ENCODE measurements around the gene AQR. TPM values are rescaled to one million over a fixed set of nuclear protein-coding genes. Genes with fewer than 3 reads are reported as not detected.

The AQR gene
- total RNA-seq, 2 experiments from 2014 or later = 35.5 to 36.4 TPM

DNA sequence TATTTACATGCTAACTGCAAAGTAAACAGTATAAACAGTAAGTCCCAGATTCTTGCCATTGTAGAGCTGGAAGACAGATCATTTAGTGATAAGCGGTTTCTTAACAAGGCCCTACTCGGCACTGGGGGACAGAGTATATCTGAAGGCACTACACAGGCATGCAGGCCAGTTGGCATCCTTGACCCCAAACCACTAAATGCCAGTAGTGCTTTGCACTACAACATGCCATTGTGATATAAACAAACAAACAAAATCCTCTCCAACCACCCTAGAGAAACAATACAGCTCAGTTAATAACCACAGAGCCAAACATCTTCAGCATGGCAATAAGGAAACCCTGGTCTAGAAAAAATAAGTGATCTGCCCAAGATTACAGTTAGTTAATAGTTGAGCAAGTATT, 5.3 kb downstream of the AQR start:
- H3K4me3 Mint-ChIP-seq = no peak overlapping the region
- TF ChIP-seq CTCF (IDR thresholded peaks at IDR 0.05) = no peak
- H3K4me1 Mint-ChIP-seq (ENCODE audit: low read depth) = peaks cover 37% of the 10 kb centered on the region
- H3K27ac Mint-ChIP-seq = no peak overlapping the region
- ATAC-seq = no peak
- H3K36me3 Mint-ChIP-seq (ENCODE audit: low read depth) = peaks cover 21% of the 10 kb centered on the region
- POLR2A ChIA-PET = no interaction called here
- no peak for DNase-seq
- no peaks in the 10 kb centered on the region for H3K9me3 Mint-ChIP-seq
- intact Hi-C loops (cut with micrococcal nuclease) = no loop called here
- H3K27me3 Mint-ChIP-seq = no peaks in the 10 kb centered on the region
- CTCF ChIA-PET = no interaction called here

DNA sequence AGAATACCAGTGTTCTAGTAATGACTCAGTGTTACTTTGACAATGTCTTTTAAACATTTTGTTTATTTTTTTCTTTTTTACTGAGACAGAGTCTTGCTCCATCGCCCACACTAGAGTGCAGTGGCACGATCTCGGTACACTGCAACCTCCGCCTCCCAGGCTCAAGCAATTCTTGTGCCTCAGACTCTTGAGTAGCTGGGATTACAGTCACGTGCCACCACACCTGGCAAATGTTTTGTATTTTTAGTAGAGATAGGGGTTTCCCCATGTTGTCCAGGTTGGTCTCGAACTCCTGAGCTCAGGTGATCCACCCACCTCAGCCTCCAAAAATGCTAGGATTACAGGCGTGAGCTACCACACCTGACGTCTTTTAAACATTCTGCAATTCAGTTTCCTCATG, 15.7 kb downstream of the AQR start:
- ATAC-seq (no peak), DNase-seq (no peak)
- ChIA-PET POLR2A (interaction anchor here (0.6 to 1.7 kb wide), 2 partner anchors 9 to 851 kb away, joined by 3 to 4 read pairs; no protein-coding TSS in a partner anchor), CTCF (interaction anchor here (1.2 to 2.5 kb wide), 3 partner anchors 9 to 16 kb away, joined by 3 to 6 read pairs (median 4); partner anchors contain the start of gene AQR)
- H3K27me3 Mint-ChIP-seq = no peaks in the 10 kb centered on the region
- peaks cover 18% of the 10 kb centered on the region for H3K36me3 Mint-ChIP-seq (ENCODE audit: low read depth)
- no peak overlapping the region for H3K27ac Mint-ChIP-seq
- no peak for TF ChIP-seq CTCF (IDR thresholded peaks at IDR 0.05)
- H3K9me3 Mint-ChIP-seq = no peaks in the 10 kb centered on the region
- H3K4me3 Mint-ChIP-seq = no peak overlapping the region
- intact Hi-C loops (cut with micrococcal nuclease) = no loop called here
- peaks cover 10% of the 10 kb centered on the region for H3K4me1 Mint-ChIP-seq (ENCODE audit: low read depth)

GRCh38 chr15:34952481-34952880, 17.1 kb downstream of the AQR start:
- Mint-ChIP-seq H3K4me3 (no peak overlapping the region), H3K4me1 (ENCODE audit: low read depth) (peaks cover 9% of the 10 kb centered on the region), H3K9me3 (no peaks in the 10 kb centered on the region), H3K27ac (peak overlapping the region; percentile 34), H3K36me3 (ENCODE audit: low read depth) (peaks cover 19% of the 10 kb centered on the region), H3K27me3 (no peaks in the 10 kb centered on the region)
- no peak for TF ChIP-seq CTCF (IDR thresholded peaks at IDR 0.05)
- intact Hi-C loops (cut with micrococcal nuclease) = no loop called here
- CTCF ChIA-PET = interaction anchor here (1.3 to 2.5 kb wide), 3 partner anchors 8 to 17 kb away, joined by 3 to 6 read pairs (median 3); partner anchors contain the start of gene AQR
- ATAC-seq = no peak
- POLR2A ChIA-PET = interaction anchor here (1.2 kb wide), 1 partner anchor 16 kb away, joined by 3 read pairs; no protein-coding TSS in a partner anchor
- no peak for DNase-seq

DNA sequence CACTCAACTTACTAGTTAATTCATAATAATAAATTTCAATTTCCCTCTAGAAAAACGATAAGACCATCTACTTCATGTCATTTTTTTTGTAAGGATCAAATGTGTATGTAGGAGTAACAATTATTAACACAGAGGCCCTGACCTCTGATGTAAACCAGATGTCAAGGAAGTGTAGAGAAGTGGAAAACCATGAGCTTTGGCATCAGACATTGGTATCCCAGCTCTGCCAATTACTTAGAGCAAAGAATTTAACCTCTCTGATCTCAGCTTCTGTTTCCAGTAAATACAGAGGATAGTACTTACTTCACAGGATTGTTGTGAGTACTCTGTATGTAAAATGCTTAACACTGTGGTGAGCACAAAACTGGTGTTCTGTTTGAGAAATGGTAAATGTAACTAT, 17.5 kb downstream of the AQR start:
- intact Hi-C loops (cut with micrococcal nuclease) = no loop called here
- no peak overlapping the region for H3K4me3 Mint-ChIP-seq
- CTCF ChIA-PET = interaction anchor here (1.3 to 2.5 kb wide), 3 partner anchors 8 to 17 kb away, joined by 3 to 6 read pairs (median 3); partner anchors contain the start of gene AQR
- no peak for DNase-seq
- ATAC-seq = no peak
- peaks cover 19% of the 10 kb centered on the region for H3K36me3 Mint-ChIP-seq (ENCODE audit: low read depth)
- peak overlapping the region; percentile 34 for H3K27ac Mint-ChIP-seq
- POLR2A ChIA-PET = interaction anchor here (1.2 kb wide), 1 partner anchor 17 kb away, joined by 3 read pairs; no protein-coding TSS in a partner anchor
- TF ChIP-seq CTCF (IDR thresholded peaks at IDR 0.05) = no peak
- H3K27me3 Mint-ChIP-seq = no peaks in the 10 kb centered on the region
- no peaks in the 10 kb centered on the region for H3K9me3 Mint-ChIP-seq
- peaks cover 9% of the 10 kb centered on the region for H3K4me1 Mint-ChIP-seq (ENCODE audit: low read depth)

GRCh38 chr15:34944936-34945335, 24.6 kb downstream of the AQR start:
- no peaks in the 10 kb centered on the region for H3K9me3 Mint-ChIP-seq
- intact Hi-C loops (cut with micrococcal nuclease) = no loop called here
- DNase-seq = no peak
- no peak for ATAC-seq
- ChIA-PET POLR2A (interaction anchor here (1.5 kb wide), 1 partner anchor 24 kb away, joined by 5 read pairs; the partner anchor contains the start of gene AQR), CTCF (interaction anchor here (0.9 to 1.4 kb wide), 3 partner anchors 9 to 25 kb away, joined by 3 to 7 read pairs (median 4); partner anchors contain the start of gene AQR)
- no peak overlapping the region for H3K4me3 Mint-ChIP-seq
- no peak for TF ChIP-seq CTCF (IDR thresholded peaks at IDR 0.05)
- H3K27ac Mint-ChIP-seq = no peak overlapping the region
- H3K27me3 Mint-ChIP-seq = no peaks in the 10 kb centered on the region
- H3K36me3 Mint-ChIP-seq (ENCODE audit: low read depth) = peaks cover 11% of the 10 kb centered on the region
- no peaks in the 10 kb centered on the region for H3K4me1 Mint-ChIP-seq (ENCODE audit: low read depth)

All from activated CD8-positive, alpha-beta T cell treated with anti-CD3 and anti-CD28 coated beads for 36 hours (primary cell).